Astrocyte (in vitro differentiated cells and primary cell): ENCODE measurements around the gene IGSF3. TPM values are rescaled to one million over a fixed set of nuclear protein-coding genes. Genes with fewer than 3 reads are reported as not detected.
A peak's percentile ranks its signal among the peaks of the same experiment; 100 is the strongest.

Experiments used
- DNase-seq: peaks from one replicate; pipeline ENCODE4 v3.0.0-alpha.2; 2010; ENCODE audit warnings: low read depth
- FAIRE-seq: peaks from 2 replicates; lab custom pipeline; 2011; peaks lifted over from hg19 to GRCh38; lab: Jason Lieb, UNC
- H2AFZ ChIP-seq: 2 replicates; pipeline ENCODE4 v1.6.0; 2012; ENCODE audit warnings: low read depth, low read length, inconsistent platforms
- H3K27ac ChIP-seq: 2 replicates; pipeline ENCODE4 v1.5.1; 2011; ENCODE audit warnings: low read depth, low read length, inconsistent platforms
- H3K27me3 ChIP-seq: 2 replicates; pipeline ENCODE4 v1.6.0; 2011; ENCODE audit warnings: low read length, inconsistent platforms; ENCODE audit not compliant: insufficient read depth
- H3K36me3 ChIP-seq: 2 replicates; pipeline ENCODE4 v1.5.1; 2011; ENCODE audit warnings: low read length, inconsistent platforms; ENCODE audit not compliant: insufficient read depth
- H3K4me1 ChIP-seq: 2 replicates; pipeline ENCODE4 v1.5.1; 2011; ENCODE audit warnings: low read length, inconsistent platforms; ENCODE audit not compliant: insufficient read depth
- H3K4me2 ChIP-seq: 2 replicates; pipeline ENCODE4 v1.6.0; 2012; ENCODE audit warnings: low read length, inconsistent platforms
- H3K4me3 ChIP-seq: 2 replicates; pipeline ENCODE4 v1.5.1; 2011; ENCODE audit warnings: low read depth, mild to moderate bottlenecking, low read length, inconsistent platforms; ENCODE audit not compliant: insufficient read depth
- H3K79me2 ChIP-seq: 2 replicates; pipeline ENCODE4 v1.6.0; 2012; ENCODE audit warnings: mild to moderate bottlenecking, low read length, inconsistent platforms; ENCODE audit not compliant: insufficient read depth
- H3K9ac ChIP-seq: 2 replicates; pipeline ENCODE4 v1.6.0; 2012; ENCODE audit warnings: mild to moderate bottlenecking, low read length, inconsistent platforms
- H3K9me3 ChIP-seq: 2 replicates; pipeline ENCODE4 v1.5.1; 2012; ENCODE audit warnings: low read depth, mild to moderate bottlenecking, low read length, inconsistent platforms; ENCODE audit not compliant: insufficient read depth
- H4K20me1 ChIP-seq: 2 replicates; pipeline ENCODE4 v1.6.0; 2012; ENCODE audit warnings: low read length, inconsistent platforms; ENCODE audit not compliant: insufficient read depth
- H3K27ac Mint-ChIP-seq: one replicate; pipeline ENCODE4 v1.8.0; 2021; ENCODE audit warnings: mild to moderate bottlenecking, mixed read lengths; ENCODE audit not compliant: unreplicated experiment
- H3K27me3 Mint-ChIP-seq: one replicate; pipeline ENCODE4 v1.8.0; 2021; ENCODE audit warnings: low read depth, mixed read lengths; ENCODE audit not compliant: unreplicated experiment
- H3K36me3 Mint-ChIP-seq: one replicate; pipeline ENCODE4 v1.8.0; 2021; ENCODE audit warnings: low read depth, mixed read lengths; ENCODE audit not compliant: unreplicated experiment
- H3K4me1 Mint-ChIP-seq: one replicate; pipeline ENCODE4 v1.8.0; 2021; ENCODE audit warnings: low read depth, mixed read lengths; ENCODE audit not compliant: unreplicated experiment
- H3K4me3 Mint-ChIP-seq: one replicate; pipeline ENCODE4 v1.8.0; 2021; ENCODE audit warnings: mild to moderate bottlenecking, moderate library complexity, mixed read lengths; ENCODE audit not compliant: unreplicated experiment
- H3K9me3 Mint-ChIP-seq: one replicate; pipeline ENCODE4 v1.8.0; 2021; ENCODE audit warnings: mild to moderate bottlenecking, mixed read lengths; ENCODE audit not compliant: unreplicated experiment
- CTCF ChIP-seq: IDR thresholded peaks from 2 replicates; pipeline ENCODE4 v1.5.1; 2011; ENCODE audit warnings: low read depth, mild to moderate bottlenecking, inconsistent platforms, low read length, moderate library complexity; ENCODE audit not compliant: insufficient read depth
- EZH2 ChIP-seq: IDR thresholded peaks from 2 replicates; pipeline ENCODE4 v1.6.1; 2012; ENCODE audit warnings: mild to moderate bottlenecking, low read length, inconsistent platforms; ENCODE audit not compliant: insufficient read depth
- total RNA-seq: library from RNA; stranded (reverse); gene quantifications from 2 replicates; pipeline ENCODE4 v1.2.1, GENCODE V29; 2021

The IGSF3 gene
- total RNA-seq, 1 donor from 2014 or later = 11.7 TPM

GRCh38 chr1:116686723-116687352, 19.3 kb upstream of the IGSF3 start:
- no peaks in the 10 kb centered on the region for H3K9me3 ChIP-seq
- no peak overlapping the region for H3K27ac ChIP-seq
- no peaks in the 10 kb centered on the region for H4K20me1 ChIP-seq
- H3K4me1 ChIP-seq = no peaks in the 10 kb centered on the region
- no peaks in the 10 kb centered on the region for H3K36me3 Mint-ChIP-seq
- peak overlapping the region; percentile 12 for H3K4me2 ChIP-seq
- no peak for FAIRE-seq
- peaks cover 16% of the 10 kb centered on the region for H3K27me3 Mint-ChIP-seq
- no peaks in the 10 kb centered on the region for H3K79me2 ChIP-seq
- no peak overlapping the region for H3K4me3 ChIP-seq
- peak overlapping the region; percentile 94 for H3K27ac Mint-ChIP-seq
- DNase-seq = no peak
- H3K27me3 ChIP-seq = peaks cover 4% of the 10 kb centered on the region
- TF ChIP-seq CTCF (no peak), EZH2 (no peak)
- H3K9me3 Mint-ChIP-seq = no peaks in the 10 kb centered on the region
- H2AFZ ChIP-seq = no peak overlapping the region
- no peak overlapping the region for H3K9ac ChIP-seq
- H3K4me1 Mint-ChIP-seq = peaks cover 8% of the 10 kb centered on the region
- H3K36me3 ChIP-seq = no peaks in the 10 kb centered on the region
- H3K4me3 Mint-ChIP-seq = no peak overlapping the region

- peaks cover 10% of the 10 kb centered on the region for H3K27me3 Mint-ChIP-seq
- no peak overlapping the region for H3K9ac ChIP-seq
- TF ChIP-seq CTCF (no peak), EZH2 (no peak)
- no peak overlapping the region for H3K4me3 Mint-ChIP-seq
- no peak overlapping the region for H3K4me3 ChIP-seq
- no peaks in the 10 kb centered on the region for H3K9me3 Mint-ChIP-seq
- no peaks in the 10 kb centered on the region for H3K36me3 Mint-ChIP-seq
- no peaks in the 10 kb centered on the region for H3K9me3 ChIP-seq
- DNase-seq (no peak), FAIRE-seq (no peak)
- no peaks in the 10 kb centered on the region for H3K79me2 ChIP-seq
- H3K4me2 ChIP-seq = no peak overlapping the region
- no peak overlapping the region for H3K27ac Mint-ChIP-seq
- no peaks in the 10 kb centered on the region for H3K27me3 ChIP-seq
- no peaks in the 10 kb centered on the region for H3K36me3 ChIP-seq
- no peaks in the 10 kb centered on the region for H4K20me1 ChIP-seq
- H2AFZ ChIP-seq = no peak overlapping the region
- no peaks in the 10 kb centered on the region for H3K4me1 ChIP-seq
- H3K4me1 Mint-ChIP-seq = peaks cover 8% of the 10 kb centered on the region
- H3K27ac ChIP-seq = no peak overlapping the region
Observed at GRCh38 chr1:116686175-116686574, 18.6 kb upstream of the IGSF3 start.

GRCh38 chr1:116684575-116684974, 17.0 kb upstream of the IGSF3 start:
- Histone ChIP-seq H3K4me3 (no peak overlapping the region), H3K36me3 (no peaks in the 10 kb centered on the region), H3K9me3 (no peaks in the 10 kb centered on the region), H3K4me1 (no peaks in the 10 kb centered on the region), H3K9ac (no peak overlapping the region), H3K27me3 (no peaks in the 10 kb centered on the region), H3K79me2 (no peaks in the 10 kb centered on the region), H3K4me2 (no peak overlapping the region), H3K27ac (no peak overlapping the region), H2AFZ (no peak overlapping the region), H4K20me1 (no peaks in the 10 kb centered on the region)
- Mint-ChIP-seq H3K27ac (no peak overlapping the region), H3K36me3 (no peaks in the 10 kb centered on the region), H3K9me3 (no peaks in the 10 kb centered on the region), H3K4me3 (no peak overlapping the region), H3K4me1 (peaks cover 8% of the 10 kb centered on the region), H3K27me3 (peaks cover 4% of the 10 kb centered on the region)
- TF ChIP-seq EZH2 (no peak), CTCF (no peak)
- no peak for DNase-seq
- FAIRE-seq = no peak
